ENCODE measurements around the gene ATP8A2. TPM values are rescaled to one million over a fixed set of nuclear protein-coding genes. Genes with fewer than 3 reads are reported as not detected.

Gene ATP8A2
- total and polyA plus RNA-seq, 9 of the 15 experiments (the other 6 are each of a cell fraction or from before 2014, with no cell fraction given) = under 0.01 to 0.33 (median 0.06) TPM; not detected in 4

- Histone ChIP-seq H3K4me1 (replicated peaks in 1 of 2; ENCODE audit: control insufficient read depth in 2 of 2, insufficient read depth in 2 of 2, low read length in 2 of 2) (no peaks in the 10 kb centered on the region), H3K9me1 (ENCODE audit: control insufficient read depth, insufficient read depth, low read length) (no peaks in the 10 kb centered on the region), H4K20me1 (replicated peaks; ENCODE audit: control insufficient read depth, insufficient read depth, low read length) (no peaks in the 10 kb centered on the region), H3K4me2 (ENCODE audit: insufficient read depth, low read length) (no peak overlapping the region), H3K4me3 (no peak overlapping the region), H3K9me3 (replicated peaks; ENCODE audit: control insufficient read depth, insufficient read depth, low read depth, low read length) (no peaks in the 10 kb centered on the region), H3K36me3 (ENCODE audit: control insufficient read depth, insufficient read depth, low read length) (no peaks in the 10 kb centered on the region), H3K27me3 (ENCODE audit: control insufficient read depth in 2 of 2, insufficient read depth in 2 of 2, low read length in 2 of 2) (no peaks in the 10 kb centered on the region), H2AFZ (ENCODE audit: low read depth, low read length) (no peak overlapping the region), H3K9ac (ENCODE audit: insufficient read depth in 1 of 2, low read depth in 2 of 2, low read length in 2 of 2) (no peak overlapping the region), H3K27ac (ENCODE audit: extremely low read depth, low read depth, low read length) (no peak overlapping the region), H3K79me2 (ENCODE audit: control insufficient read depth, insufficient read depth, low read length) (no peaks in the 10 kb centered on the region)
- intact Hi-C loops (cut with micrococcal nuclease) = no loop called here
- ATAC-seq (no peak), FAIRE-seq (no peak), DNase-seq (ENCODE audit: extremely low read depth in 1 of 4, low spot score in 3 of 4) (no peak)
- in situ Hi-C loops (cut with MboI) = no loop called here
- CTCF ChIA-PET (ENCODE audit: low intra/inter-chr PET ratio) = no interaction called here
- BruUV-seq (replicated peaks) = no TSS peak
- POLR2A ChIA-PET = interaction anchor here (0.6 to 0.7 kb wide), 2 partner anchors 24 to 153 kb away, joined by 3 read pairs; no protein-coding TSS in a partner anchor
- TF ChIP-seq, protein P1, sequence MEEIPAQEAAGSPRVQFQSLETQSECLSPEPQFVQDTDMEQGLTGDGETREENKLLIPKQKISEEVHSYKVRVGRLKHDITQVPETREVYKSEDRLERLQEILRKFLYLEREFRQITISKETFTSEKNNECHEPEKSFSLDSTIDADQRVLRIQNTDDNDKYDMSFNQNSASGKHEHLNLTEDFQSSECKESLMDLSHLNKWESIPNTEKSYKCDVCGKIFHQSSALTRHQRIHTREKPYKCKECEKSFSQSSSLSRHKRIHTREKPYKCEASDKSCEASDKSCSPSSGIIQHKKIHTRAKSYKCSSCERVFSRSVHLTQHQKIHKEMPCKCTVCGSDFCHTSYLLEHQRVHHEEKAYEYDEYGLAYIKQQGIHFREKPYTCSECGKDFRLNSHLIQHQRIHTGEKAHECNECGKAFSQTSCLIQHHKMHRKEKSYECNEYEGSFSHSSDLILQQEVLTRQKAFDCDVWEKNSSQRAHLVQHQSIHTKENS (CRISPR knock-in tag; IDR thresholded peaks at IDR 0.05) = no peak
- TF ChIP-seq, protein P2, sequence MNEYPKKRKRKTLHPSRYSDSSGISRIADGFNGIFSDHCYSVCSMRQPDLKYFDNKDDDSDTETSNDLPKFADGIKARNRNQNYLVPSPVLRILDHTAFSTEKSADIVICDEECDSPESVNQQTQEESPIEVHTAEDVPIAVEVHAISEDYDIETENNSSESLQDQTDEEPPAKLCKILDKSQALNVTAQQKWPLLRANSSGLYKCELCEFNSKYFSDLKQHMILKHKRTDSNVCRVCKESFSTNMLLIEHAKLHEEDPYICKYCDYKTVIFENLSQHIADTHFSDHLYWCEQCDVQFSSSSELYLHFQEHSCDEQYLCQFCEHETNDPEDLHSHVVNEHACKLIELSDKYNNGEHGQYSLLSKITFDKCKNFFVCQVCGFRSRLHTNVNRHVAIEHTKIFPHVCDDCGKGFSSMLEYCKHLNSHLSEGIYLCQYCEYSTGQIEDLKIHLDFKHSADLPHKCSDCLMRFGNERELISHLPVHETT (CRISPR knock-in tag; conservative IDR thresholded peaks at IDR 0.05 in 1 of 2, IDR thresholded peaks at IDR 0.05 in 1 of 2) = no peak
- TF ChIP-seq, protein P3, sequence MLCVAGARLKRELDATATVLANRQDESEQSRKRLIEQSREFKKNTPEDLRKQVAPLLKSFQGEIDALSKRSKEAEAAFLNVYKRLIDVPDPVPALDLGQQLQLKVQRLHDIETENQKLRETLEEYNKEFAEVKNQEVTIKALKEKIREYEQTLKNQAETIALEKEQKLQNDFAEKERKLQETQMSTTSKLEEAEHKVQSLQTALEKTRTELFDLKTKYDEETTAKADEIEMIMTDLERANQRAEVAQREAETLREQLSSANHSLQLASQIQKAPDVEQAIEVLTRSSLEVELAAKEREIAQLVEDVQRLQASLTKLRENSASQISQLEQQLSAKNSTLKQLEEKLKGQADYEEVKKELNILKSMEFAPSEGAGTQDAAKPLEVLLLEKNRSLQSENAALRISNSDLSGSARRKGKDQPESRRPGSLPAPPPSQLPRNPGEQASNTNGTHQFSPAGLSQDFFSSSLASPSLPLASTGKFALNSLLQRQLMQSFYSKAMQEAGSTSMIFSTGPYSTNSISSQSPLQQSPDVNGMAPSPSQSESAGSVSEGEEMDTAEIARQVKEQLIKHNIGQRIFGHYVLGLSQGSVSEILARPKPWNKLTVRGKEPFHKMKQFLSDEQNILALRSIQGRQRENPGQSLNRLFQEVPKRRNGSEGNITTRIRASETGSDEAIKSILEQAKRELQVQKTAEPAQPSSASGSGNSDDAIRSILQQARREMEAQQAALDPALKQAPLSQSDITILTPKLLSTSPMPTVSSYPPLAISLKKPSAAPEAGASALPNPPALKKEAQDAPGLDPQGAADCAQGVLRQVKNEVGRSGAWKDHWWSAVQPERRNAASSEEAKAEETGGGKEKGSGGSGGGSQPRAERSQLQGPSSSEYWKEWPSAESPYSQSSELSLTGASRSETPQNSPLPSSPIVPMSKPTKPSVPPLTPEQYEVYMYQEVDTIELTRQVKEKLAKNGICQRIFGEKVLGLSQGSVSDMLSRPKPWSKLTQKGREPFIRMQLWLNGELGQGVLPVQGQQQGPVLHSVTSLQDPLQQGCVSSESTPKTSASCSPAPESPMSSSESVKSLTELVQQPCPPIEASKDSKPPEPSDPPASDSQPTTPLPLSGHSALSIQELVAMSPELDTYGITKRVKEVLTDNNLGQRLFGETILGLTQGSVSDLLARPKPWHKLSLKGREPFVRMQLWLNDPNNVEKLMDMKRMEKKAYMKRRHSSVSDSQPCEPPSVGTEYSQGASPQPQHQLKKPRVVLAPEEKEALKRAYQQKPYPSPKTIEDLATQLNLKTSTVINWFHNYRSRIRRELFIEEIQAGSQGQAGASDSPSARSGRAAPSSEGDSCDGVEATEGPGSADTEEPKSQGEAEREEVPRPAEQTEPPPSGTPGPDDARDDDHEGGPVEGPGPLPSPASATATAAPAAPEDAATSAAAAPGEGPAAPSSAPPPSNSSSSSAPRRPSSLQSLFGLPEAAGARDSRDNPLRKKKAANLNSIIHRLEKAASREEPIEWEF (CRISPR knock-in tag; IDR thresholded peaks at IDR 0.05) = no peak
- no peak for TF ChIP-seq PKNOX1 (IDR thresholded peaks at IDR 0.05)
- no peak for TF ChIP-seq RBM17 (IDR thresholded peaks at IDR 0.05; ENCODE audit: borderline replicate concordance, low read depth, low read length)
- TF ChIP-seq ZNF282 (CRISPR knock-in tag; IDR thresholded peaks at IDR 0.05) = no peak
- TF ChIP-seq ZNF699 (CRISPR knock-in tag; IDR thresholded peaks at IDR 0.05; ENCODE audit: insufficient replicate concordance) = no peak
- TF ChIP-seq SIX5 (IDR thresholded peaks at IDR 0.05; ENCODE audit: borderline replicate concordance in 1 of 2, insufficient read depth in 1 of 2, low read depth in 1 of 2, low read length in 2 of 2) = no peak
- TF ChIP-seq ETV5 (CRISPR knock-in tag; IDR thresholded peaks at IDR 0.05; ENCODE audit: low read depth) = no peak
- TF ChIP-seq BMI1 (IDR thresholded peaks at IDR 0.05; ENCODE audit: low read length) = no peak
- TF ChIP-seq ZNF165 (CRISPR knock-in tag; IDR thresholded peaks at IDR 0.05; ENCODE audit: borderline replicate concordance) = no peak
Measured at GRCh38 chr13:25910991-25911419, 539.2 kb downstream of the ATP8A2 start.

All from K562 (cell line).